ENCODE measurements around the gene NFE2L3.

DNA sequence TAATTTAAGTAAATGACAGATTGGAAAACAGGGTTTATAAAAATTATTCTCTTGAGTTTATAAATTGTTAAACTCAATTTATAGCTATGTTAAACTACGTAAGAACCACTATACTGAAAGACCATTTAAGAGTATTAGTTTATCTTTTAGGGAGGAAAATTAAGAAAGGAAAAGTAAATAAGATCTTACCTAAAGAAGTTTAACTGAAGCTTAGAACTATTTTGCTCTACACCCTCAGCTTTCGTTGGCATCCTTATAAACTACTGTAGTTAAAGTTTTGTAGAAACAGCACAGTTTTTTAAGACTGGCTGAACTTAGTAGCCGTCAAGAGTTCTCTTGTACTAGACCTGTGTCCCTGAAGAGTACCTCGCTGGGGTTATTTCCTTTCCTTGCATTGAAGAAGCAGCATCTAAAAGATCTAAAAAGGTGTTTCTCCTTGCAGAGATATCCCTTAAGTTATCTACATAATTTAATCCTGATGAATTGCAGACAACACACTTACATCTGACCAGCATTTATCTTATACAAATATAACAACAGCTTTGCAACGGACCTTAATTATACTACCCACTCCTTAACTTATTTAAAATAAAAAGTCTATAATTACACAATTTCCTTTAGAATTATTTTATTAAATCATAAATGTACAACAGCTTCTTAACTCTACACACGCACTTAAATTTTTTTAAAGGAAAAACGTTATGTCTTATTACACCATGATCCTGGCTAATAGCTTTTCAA is 39.4 kb downstream of the NFE2L3 start:
- no peak for TF ChIP-seq POLR2AphosphoS5 (IDR thresholded peaks at IDR 0.05; ENCODE audit: borderline replicate concordance, low read depth, low read length)
- TF ChIP-seq FOXP2 (optimal IDR thresholded peaks at IDR 0.05; ENCODE audit: control extremely low read depth, extremely low read length, insufficient read depth): no peak
